HepG2 (cell line): ENCODE measurements around the gene HAX1. TPM values are rescaled to one million over a fixed set of nuclear protein-coding genes. Genes with fewer than 3 reads are reported as not detected.

Experiments
- BRF2 ChIP-seq: sonication (generic); formaldehyde crosslinking; IDR thresholded peaks from 2 replicates; pipeline ENCODE4 v1.8.1; 2022; ENCODE audit warnings: mild to moderate bottlenecking, missing genetic modification reagents
- CEBPB ChIP-seq: IDR thresholded peaks from 2 replicates; pipeline ENCODE4 v1.6.1; 2011; ENCODE audit warnings: low read depth, low read length, improper control_type of control experiment, borderline replicate concordance
- CENPX ChIP-seq: sonication (generic); formaldehyde crosslinking; IDR thresholded peaks from 2 replicates; pipeline ENCODE4 v1.9.0; 2021; ENCODE audit warnings: mild to moderate bottlenecking, missing genetic modification reagents, moderate library complexity
- CREBL2 ChIP-seq: sonication (generic); formaldehyde crosslinking; IDR thresholded peaks from 2 replicates; pipeline ENCODE4 v1.8.1; 2023; ENCODE audit warnings: missing genetic modification reagents, mild to moderate bottlenecking, borderline replicate concordance
- CSRNP1 ChIP-seq: sonication (generic); formaldehyde crosslinking; IDR thresholded peaks from 2 replicates; pipeline ENCODE4 v1.8.1; 2023; ENCODE audit warnings: mild to moderate bottlenecking, missing genetic modification reagents
- DDIT3 ChIP-seq: sonication (generic); formaldehyde crosslinking; IDR thresholded peaks from 2 replicates; pipeline ENCODE4 v1.4.0; 2020; ENCODE audit warnings: mild to moderate bottlenecking, missing genetic modification reagents
- GATAD2A ChIP-seq: IDR thresholded peaks from 2 replicates; pipeline ENCODE4 v1.6.1; 2016
- HBP1 ChIP-seq: IDR thresholded peaks from 2 replicates; pipeline ENCODE4 v1.6.1; 2016; ENCODE audit warnings: low read depth, control low read depth
- POLR2AphosphoS2 ChIP-seq: IDR thresholded peaks from 2 replicates; pipeline ENCODE4 v1.6.1; 2011; ENCODE audit warnings: low read depth, low read length, improper control_type of control experiment
- RFX3 ChIP-seq: IDR thresholded peaks from 2 replicates; pipeline ENCODE4 v1.6.1; 2016; ENCODE audit warnings: missing biosample characterization, missing genetic modification reagents
- SMARCE1 ChIP-seq: fragments of 450-650 bp; IDR thresholded peaks from 2 replicates; pipeline ENCODE4 v1.6.1; 2017; ENCODE audit warnings: borderline replicate concordance
- SNAPC2 ChIP-seq: sonication (generic); formaldehyde crosslinking; IDR thresholded peaks from 2 replicates; pipeline ENCODE4 v1.8.1; 2022; ENCODE audit warnings: mild to moderate bottlenecking, missing genetic modification reagents
- SP4 ChIP-seq: sonication (generic); formaldehyde crosslinking; IDR thresholded peaks from 2 replicates; pipeline ENCODE4 v1.8.1; 2023; ENCODE audit warnings: mild to moderate bottlenecking, missing genetic modification reagents
- UBTF ChIP-seq: sonication (generic); formaldehyde crosslinking; IDR thresholded peaks from 2 replicates; pipeline ENCODE4 v1.4.0; 2020; ENCODE audit warnings: mild to moderate bottlenecking, missing genetic modification reagents
- ZFP36L2 ChIP-seq: sonication (generic); formaldehyde crosslinking; IDR thresholded peaks from 2 replicates; pipeline ENCODE4 v1.4.0; 2020; ENCODE audit warnings: missing genetic modification reagents
- ZKSCAN5 ChIP-seq: sonication (generic); formaldehyde crosslinking; IDR thresholded peaks from 2 replicates; pipeline ENCODE4 v1.5.1; 2020; ENCODE audit warnings: mild to moderate bottlenecking, missing genetic modification reagents
- ZNF446 ChIP-seq: sonication (generic); formaldehyde crosslinking; IDR thresholded peaks from 2 replicates; pipeline ENCODE4 v1.5.0; 2020; ENCODE audit warnings: mild to moderate bottlenecking, missing genetic modification reagents
- ZNF724P ChIP-seq: sonication (generic); formaldehyde crosslinking; IDR thresholded peaks from 2 replicates; pipeline ENCODE4 v1.8.0; 2022; ENCODE audit warnings: missing genetic modification reagents, borderline replicate concordance
- polyA plus RNA-seq, 8 experiments: library from polyadenylated mRNA; depleted of rRNA in 3 of 8; stranded (reverse) in 7 of 8; unstranded in 1 of 8; fragments of >200 nt; fragmentation: Illumina TruSeq in 4 of 8; extraction: Trizol in 4 of 8; gene quantifications; 2 replicates each; pipeline versions ENCODE4 v1.2.1 to v1.2.3, GENCODE V29; 2011 to 2016; ENCODE audit warnings: low read depth in 4 of 8, missing spikeins in 1 of 8, mixed read lengths in 1 of 8; ENCODE audit not compliant: insufficient read depth in 1 of 8
- total RNA-seq, 5 experiments: library from RNA; depleted of rRNA; stranded (reverse); fragments of >200 nt; fragmentation: Illumina TruSeq; extraction: Trizol; gene quantifications; 2 replicates each; pipeline ENCODE4 v1.2.3, GENCODE V29; 2016; ENCODE audit warnings: low read depth in 1 of 5

The HAX1 gene
- total and polyA plus RNA-seq, 2 of the 13 experiments (the other 11 are each of a cell fraction or from before 2014, with no cell fraction given): 89.2 to 128 TPM

- TF ChIP-seq BRF2 (CRISPR knock-in tag) (peak; percentile 84; the same call in 1 of the 2 replicates), ZFP36L2 (CRISPR knock-in tag) (0 out of 2 replicates have a peak, but pooled peaks have one; percentile 53), SMARCE1 (no peak), SNAPC2 (CRISPR knock-in tag) (peak; percentile 79; the same call in 1 of the 2 replicates), GATAD2A (CRISPR knock-in tag) (peak; percentile 78), POLR2AphosphoS2 (no peak), CENPX (CRISPR knock-in tag) (no peak), ZNF446 (CRISPR knock-in tag) (0 out of 2 replicates have a peak, but pooled peaks have one; percentile 35), HBP1 (CRISPR knock-in tag) (no peak; the same call in 1 of the 2 replicates), UBTF (CRISPR knock-in tag) (0 out of 2 replicates have a peak, but pooled peaks have one; percentile 50), CSRNP1 (CRISPR knock-in tag) (peak; percentile 83), CEBPB (peak; percentile 50; the same call in 1 of the 2 replicates), CREBL2 (CRISPR knock-in tag) (no peak; the same call in 1 of the 2 replicates), SP4 (peak; percentile 73), ZKSCAN5 (no peak), DDIT3 (CRISPR knock-in tag) (0 out of 2 replicates have a peak, but pooled peaks have one; percentile 64), RFX3 (0 out of 2 replicates have a peak, but pooled peaks have one; percentile 22), ZNF724P (CRISPR knock-in tag) (peak; percentile 75; the same call in 1 of the 2 replicates)
These were observed at the start of gene HAX1 (continued) for GRCh38 chr1:154272217-154272998.
